HepG2 (cell line): Measurements from ENCODE around the gene CDK5RAP2. TPM values are rescaled to one million over a fixed set of nuclear protein-coding genes. Genes with fewer than 3 reads are reported as not detected.

ENCODE experiments used
- GFI1 ChIP-seq: sonication (generic); formaldehyde crosslinking; IDR thresholded peaks from 2 replicates; pipeline ENCODE4 v1.5.0; 2020; ENCODE audit warnings: missing genetic modification reagents, mild to moderate bottlenecking, borderline replicate concordance
- IRF1 ChIP-seq: sonication (generic); formaldehyde crosslinking; IDR thresholded peaks from 2 replicates; pipeline ENCODE4 v1.4.0; 2020; ENCODE audit warnings: low read depth, mild to moderate bottlenecking, missing genetic modification reagents
- JUND ChIP-seq: sonication (generic); formaldehyde crosslinking; IDR thresholded peaks from 2 replicates; pipeline ENCODE4 v1.8.0; 2022; ENCODE audit warnings: mild to moderate bottlenecking, missing genetic modification reagents
- KAT7 ChIP-seq: IDR thresholded peaks from 2 replicates; pipeline ENCODE4 v1.6.1; 2018; ENCODE audit warnings: borderline replicate concordance, missing compliant biosample characterization
- KDM1A ChIP-seq: IDR thresholded peaks from 2 replicates; pipeline ENCODE4 v1.6.1; 2016; ENCODE audit warnings: missing compliant biosample characterization
- NBN ChIP-seq: fragments of 450-650 bp; conservative IDR thresholded peaks from 2 replicates; pipeline ENCODE4 v1.6.1; 2017
- NRL ChIP-seq: sonication (generic); formaldehyde crosslinking; IDR thresholded peaks from 2 replicates; pipeline ENCODE4 v1.5.0; 2020; ENCODE audit warnings: missing genetic modification reagents, mild to moderate bottlenecking, moderate library complexity, borderline replicate concordance
- PRPF4 ChIP-seq: fragments of 200-400 bp; formaldehyde crosslinking; IDR thresholded peaks from 2 replicates; pipeline ENCODE4 v1.6.1; 2016; ENCODE audit warnings: low read length, low read depth; ENCODE audit not compliant: poor library complexity, severe bottlenecking
- RAD21 ChIP-seq: fragments of 450-650 bp; formaldehyde crosslinking; IDR thresholded peaks from 2 replicates; pipeline ENCODE4 v1.5.0; 2020; ENCODE audit warnings: mild to moderate bottlenecking
- REL ChIP-seq: sonication (generic); formaldehyde crosslinking; conservative IDR thresholded peaks from 2 replicates; pipeline ENCODE4 v1.8.0; 2022; ENCODE audit warnings: mild to moderate bottlenecking, missing genetic modification reagents, moderate library complexity
- SRF ChIP-seq: IDR thresholded peaks from 2 replicates; pipeline ENCODE4 v1.6.1; 2011; ENCODE audit warnings: mild to moderate bottlenecking, low read depth, low read length, moderate library complexity
- TAF15 ChIP-seq: fragments of 200-400 bp; formaldehyde crosslinking; IDR thresholded peaks from one replicate; pipeline ENCODE4 v1.6.1; 2018; ENCODE audit warnings: mild to moderate bottlenecking, low read depth, low read length; ENCODE audit not compliant: poor library complexity, severe bottlenecking
- THYN1 ChIP-seq: sonication (generic); formaldehyde crosslinking; IDR thresholded peaks from 2 replicates; pipeline ENCODE4 v1.8.1; 2023; ENCODE audit warnings: low read depth, mild to moderate bottlenecking, moderate library complexity, missing genetic modification reagents, borderline replicate concordance
- U2AF1 ChIP-seq: fragments of 200-400 bp; formaldehyde crosslinking; optimal IDR thresholded peaks from 2 replicates; pipeline ENCODE3; 2017; ENCODE audit warnings: mild to moderate bottlenecking, low read depth, low read length
- ZBTB39 ChIP-seq: sonication (generic); formaldehyde crosslinking; IDR thresholded peaks from 2 replicates; pipeline ENCODE4 v1.5.0; 2020; ENCODE audit warnings: missing genetic modification reagents
- ZC3H13 ChIP-seq: sonication (generic); formaldehyde crosslinking; IDR thresholded peaks from 2 replicates; pipeline ENCODE4 v1.8.1; 2023; ENCODE audit warnings: mild to moderate bottlenecking, missing genetic modification reagents, moderate library complexity
- ZNF18 ChIP-seq: sonication (generic); formaldehyde crosslinking; IDR thresholded peaks from 2 replicates; pipeline ENCODE4 v1.8.0; 2022; ENCODE audit warnings: mild to moderate bottlenecking, missing genetic modification reagents; ENCODE audit not compliant: insufficient replicate concordance
- ZNF280D ChIP-seq: sonication (generic); formaldehyde crosslinking; IDR thresholded peaks from 2 replicates; pipeline ENCODE4 v1.5.1; 2020; ENCODE audit warnings: mild to moderate bottlenecking, missing genetic modification reagents
- ZNF430 ChIP-seq: sonication (generic); formaldehyde crosslinking; IDR thresholded peaks from 2 replicates; pipeline ENCODE4 v1.9.0; 2021; ENCODE audit warnings: mild to moderate bottlenecking, missing genetic modification reagents
- ZNF512B ChIP-seq: sonication (generic); formaldehyde crosslinking; IDR thresholded peaks from 2 replicates; pipeline ENCODE4 v1.5.1; 2020; ENCODE audit warnings: missing genetic modification reagents, mild to moderate bottlenecking, borderline replicate concordance
- polyA plus RNA-seq, 8 experiments: library from polyadenylated mRNA; depleted of rRNA in 3 of 8; stranded (reverse) in 7 of 8; unstranded in 1 of 8; fragments of >200 nt; fragmentation: Illumina TruSeq in 4 of 8; extraction: Trizol in 4 of 8; gene quantifications; 2 replicates each; pipeline versions ENCODE4 v1.2.1 to v1.2.3, GENCODE V29; 2011 to 2016; ENCODE audit warnings: low read depth in 4 of 8, missing spikeins in 1 of 8, mixed read lengths in 1 of 8; ENCODE audit not compliant: insufficient read depth in 1 of 8
- total RNA-seq, 5 experiments: library from RNA; depleted of rRNA; stranded (reverse); fragments of >200 nt; fragmentation: Illumina TruSeq; extraction: Trizol; gene quantifications; 2 replicates each; pipeline ENCODE4 v1.2.3, GENCODE V29; 2016; ENCODE audit warnings: low read depth in 1 of 5

Gene CDK5RAP2
- total and polyA plus RNA-seq, 2 of the 13 experiments (the other 11 are each of a cell fraction or from before 2014, with no cell fraction given), result 31.8 to 42.2 TPM

- TF ChIP-seq NRL (no peak), ZNF18 (CRISPR knock-in tag) (no peak), RAD21 (CRISPR knock-in tag) (no peak), SRF (no peak), ZNF512B (CRISPR knock-in tag) (no peak), ZBTB39 (no peak), GFI1 (no peak), JUND (peak; percentile 5; the same call in 1 of the 2 replicates), PRPF4 (no peak), KDM1A (CRISPR knock-in tag) (peak; percentile 80), REL (CRISPR knock-in tag) (no peak), ZC3H13 (CRISPR knock-in tag) (no peak), IRF1 (CRISPR knock-in tag) (no peak), THYN1 (CRISPR knock-in tag) (no peak), TAF15 (no peak), ZNF280D (no peak), NBN (no peak), ZNF430 (no peak), U2AF1 (no peak), KAT7 (CRISPR knock-in tag) (no peak)
Measured at GRCh38 chr9:120384925-120385272, 195.1 kb downstream of the CDK5RAP2 start (continued).
